ENCODE data around the gene ASB5.

The ASB5 gene

DNA sequence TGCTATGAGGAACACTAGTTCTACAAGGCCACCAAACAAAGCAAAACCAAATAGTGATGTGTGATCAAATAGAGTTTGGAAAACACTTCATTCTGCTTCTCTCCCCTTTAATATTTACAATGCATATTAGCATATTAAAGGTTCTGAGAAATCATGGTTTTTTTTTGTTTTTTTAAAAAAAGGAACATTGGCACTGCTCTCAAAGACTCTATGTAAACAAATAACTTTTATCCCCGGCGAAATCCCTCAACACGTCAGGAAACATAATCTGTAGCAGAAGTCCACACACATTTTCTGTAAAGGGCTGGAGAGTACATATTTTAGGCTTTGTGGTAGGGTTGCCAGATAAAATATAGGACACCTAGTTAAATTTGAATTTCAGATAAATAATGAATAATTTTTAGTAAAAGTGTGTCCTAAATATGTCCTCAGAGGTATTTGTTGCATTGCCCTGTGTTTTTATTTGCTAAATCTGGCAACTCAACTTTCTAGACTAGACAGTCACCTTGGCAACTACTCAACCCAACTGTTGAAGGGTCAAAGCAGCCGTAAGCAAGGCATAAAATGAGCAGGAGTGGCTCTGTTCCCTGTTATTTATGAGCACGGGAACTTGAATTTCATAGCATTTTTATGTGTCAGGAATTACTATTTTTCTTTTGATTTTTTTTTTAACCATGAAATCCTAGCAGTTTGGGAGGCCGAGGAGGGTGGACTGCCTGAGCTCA, 82.2 kb downstream of the ASB5 start:
- peak overlapping the region; percentile 75 for H3K27ac ChIP-seq
- no peak for DNase-seq (ENCODE audit: low read depth, low spot score)

DNA sequence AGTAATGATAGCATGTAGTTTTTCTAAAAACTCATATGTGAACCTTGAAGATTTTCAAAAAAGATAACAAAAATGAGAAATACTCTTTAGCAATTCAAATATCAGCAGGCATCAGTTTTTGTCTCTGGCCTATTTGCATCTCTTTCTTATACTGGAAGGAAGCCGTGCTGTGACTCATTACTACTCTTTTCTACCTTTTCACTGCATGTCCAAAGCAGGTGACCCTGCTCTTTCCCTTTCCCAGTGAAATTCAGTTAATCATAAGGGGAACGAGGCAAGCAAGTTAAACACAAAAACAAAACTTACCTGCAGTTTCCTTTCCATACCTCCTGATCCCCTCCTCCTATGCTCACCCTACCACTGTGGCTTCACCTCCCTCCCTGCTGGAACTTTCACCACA, 83.0 kb downstream of the ASB5 start:
- peak overlapping the region; percentile 75 for H3K27ac ChIP-seq
- no peak for DNase-seq (ENCODE audit: low read depth, low spot score)

GRCh38 chr4:176185051-176185450, 84.0 kb downstream of the ASB5 start:
- peak overlapping the region; percentile 75 for H3K27ac ChIP-seq
- DNase-seq (ENCODE audit: low read depth, low spot score): peak; percentile 43

Data from epithelial cell of prostate (primary cell).